ENCODE results near the gene CNOT11. TPM values are rescaled to one million over a fixed set of nuclear protein-coding genes. Genes with fewer than 3 reads are reported as not detected.

The CNOT11 gene
- total and polyA plus RNA-seq, 2 of the 4 experiments (the other 2 are of a cell fraction): 36.4 to 55.8 TPM

DNA sequence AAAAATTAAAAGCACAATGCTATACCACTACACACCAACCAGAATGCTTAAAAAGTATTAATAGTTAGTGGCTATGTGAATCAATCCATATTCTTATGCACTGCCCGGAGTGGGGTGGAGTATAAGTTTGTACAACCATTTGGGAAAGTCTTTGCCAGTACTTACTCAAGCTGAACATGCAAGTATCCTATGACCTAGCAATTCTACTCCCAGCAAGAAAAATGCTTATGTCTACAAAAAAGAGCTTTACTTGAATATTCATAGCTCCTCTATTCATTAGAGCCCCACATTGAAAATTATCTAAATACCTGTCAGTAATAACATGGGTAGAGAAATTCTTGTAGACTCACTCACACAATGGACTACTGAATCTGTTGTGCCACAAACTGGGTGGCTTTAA lies 21.4 kb upstream of the CNOT11 start:
- H3K9me3 ChIP-seq (ENCODE audit: control insufficient read depth, insufficient read depth, low read length): no peaks in the 10 kb centered on the region
- in situ Hi-C loops (cut with MboI; ENCODE audit: low sequenced_read_pairs) (no loop called here), dilution Hi-C loops (cut with HindIII; ENCODE audit: low sequenced_read_pairs, unreplicated experiment) (no loop called here), intact Hi-C loops (cut with micrococcal nuclease) (no loop called here)
- H3K14ac ChIP-seq (replicated peaks; ENCODE audit: low read depth, low read length): no peak overlapping the region
- H3K4ac ChIP-seq (ENCODE audit: low read depth, low read length): no peak overlapping the region
- no peak for DNase-seq
- no peak overlapping the region for H2BK5ac ChIP-seq (ENCODE audit: low read depth, low read length, poor library complexity, severe bottlenecking)
- H3K27ac ChIP-seq (ENCODE audit: insufficient read depth, low read length): no peak overlapping the region
- H3K18ac ChIP-seq (ENCODE audit: low read depth, low read length): no peak overlapping the region
- no peak overlapping the region for H3K9ac ChIP-seq (ENCODE audit: low read depth, low read length)
- no TSS peak for BruUV-seq (replicated peaks)
- no peak overlapping the region for H2BK20ac ChIP-seq (ENCODE audit: low read depth, low read length)
- no peak overlapping the region for H2BK120ac ChIP-seq (ENCODE audit: low read depth, low read length)
- WGBS, 2 experiments (ENCODE audit: extremely low coverage in 2 of 2, insufficient read length in 1 of 2): no CpG with 5 or more reads among the region's 1 CpG
- no peaks in the 10 kb centered on the region for H3K36me3 ChIP-seq (ENCODE audit: control insufficient read depth, insufficient read depth, low read length)
- CTCF ChIA-PET: interaction anchor here (1.2 to 1.8 kb wide), 2 partner anchors 10 to 13 kb away, joined by 3 to 6 read pairs; no protein-coding TSS in a partner anchor
- H3K4me3 ChIP-seq (ENCODE audit: insufficient read depth, low read depth, low read length): no peak overlapping the region
- H3K56ac ChIP-seq (ENCODE audit: extremely low read depth, insufficient read depth, low read length): 0 out of 2 replicates have a peak overlapping the region, but pooled peaks have one; percentile 25
- no peak overlapping the region for H2BK15ac ChIP-seq (ENCODE audit: low read depth, low read length)
- no peak overlapping the region for H2AFZ ChIP-seq (replicated peaks; ENCODE audit: low read length, poor library complexity)
- H4K8ac ChIP-seq (ENCODE audit: low read depth in 2 of 2, low read length in 2 of 2): no peak overlapping the region
- H3K9me1 ChIP-seq (ENCODE audit: insufficient read depth, low read length): peaks cover 2% of the 10 kb centered on the region; the same call in 1 of the 2 replicates
- H3K23ac ChIP-seq (ENCODE audit: low read depth, low read length): no peak overlapping the region
- peaks cover 2% of the 10 kb centered on the region for H3K4me1 ChIP-seq (ENCODE audit: control insufficient read depth, insufficient read depth, low read length)
- H3K79me1 ChIP-seq (ENCODE audit: low read depth in 1 of 2, low read length in 2 of 2): no peaks in the 10 kb centered on the region
- H3K4me2 ChIP-seq (ENCODE audit: low read depth, low read length): no peak overlapping the region
- POLR2A ChIA-PET (ENCODE audit: unreplicated experiment): no interaction called here
- peaks cover 2% of the 10 kb centered on the region for H3K27me3 ChIP-seq (ENCODE audit: control insufficient read depth, insufficient read depth, low read length)
- no peak overlapping the region for H2AK5ac ChIP-seq (ENCODE audit: low read depth, low read length)
- no peaks in the 10 kb centered on the region for H4K20me1 ChIP-seq (ENCODE audit: insufficient read depth, low read length)
- H2AK9ac ChIP-seq (replicated peaks; ENCODE audit: low read depth, low read length, poor library complexity): no peak overlapping the region
- no peak overlapping the region for H4K91ac ChIP-seq (ENCODE audit: insufficient read depth, low read depth, low read length)
- H4K5ac ChIP-seq (ENCODE audit: low read depth, low read length): no peak overlapping the region
- ATAC-seq (ENCODE audit: low read depth): no peak
- TF ChIP-seq NFE2L2 (IDR thresholded peaks at IDR 0.05; ENCODE audit: low read depth, low read length): no peak
- no peak for TF ChIP-seq MXI1 (IDR thresholded peaks at IDR 0.05; ENCODE audit: borderline replicate concordance, low read depth, low read length)
- TF ChIP-seq RCOR1 (IDR thresholded peaks at IDR 0.05; ENCODE audit: insufficient replicate concordance, low read length): no peak
- TF ChIP-seq, protein P1, sequence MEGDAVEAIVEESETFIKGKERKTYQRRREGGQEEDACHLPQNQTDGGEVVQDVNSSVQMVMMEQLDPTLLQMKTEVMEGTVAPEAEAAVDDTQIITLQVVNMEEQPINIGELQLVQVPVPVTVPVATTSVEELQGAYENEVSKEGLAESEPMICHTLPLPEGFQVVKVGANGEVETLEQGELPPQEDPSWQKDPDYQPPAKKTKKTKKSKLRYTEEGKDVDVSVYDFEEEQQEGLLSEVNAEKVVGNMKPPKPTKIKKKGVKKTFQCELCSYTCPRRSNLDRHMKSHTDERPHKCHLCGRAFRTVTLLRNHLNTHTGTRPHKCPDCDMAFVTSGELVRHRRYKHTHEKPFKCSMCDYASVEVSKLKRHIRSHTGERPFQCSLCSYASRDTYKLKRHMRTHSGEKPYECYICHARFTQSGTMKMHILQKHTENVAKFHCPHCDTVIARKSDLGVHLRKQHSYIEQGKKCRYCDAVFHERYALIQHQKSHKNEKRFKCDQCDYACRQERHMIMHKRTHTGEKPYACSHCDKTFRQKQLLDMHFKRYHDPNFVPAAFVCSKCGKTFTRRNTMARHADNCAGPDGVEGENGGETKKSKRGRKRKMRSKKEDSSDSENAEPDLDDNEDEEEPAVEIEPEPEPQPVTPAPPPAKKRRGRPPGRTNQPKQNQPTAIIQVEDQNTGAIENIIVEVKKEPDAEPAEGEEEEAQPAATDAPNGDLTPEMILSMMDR (conservative IDR thresholded peaks at IDR 0.05; ENCODE audit: low read depth, low read length): no peak
- TF ChIP-seq CEBPB (IDR thresholded peaks at IDR 0.05; ENCODE audit: low read depth, low read length): no peak
- no peak for TF ChIP-seq MAFK (IDR thresholded peaks at IDR 0.05; ENCODE audit: low read depth, low read length)
- no peak for TF ChIP-seq POLR2A (IDR thresholded peaks at IDR 0.05; ENCODE audit: low read depth, low read length)
- no peak for TF ChIP-seq RAD21 (IDR thresholded peaks at IDR 0.05; ENCODE audit: low read length)
- no peak for TF ChIP-seq RFX5 (IDR thresholded peaks at IDR 0.05; ENCODE audit: low read depth, low read length)
- no peak for TF ChIP-seq CHD1 (IDR thresholded peaks at IDR 0.05; ENCODE audit: low read depth, low read length)
- TF ChIP-seq FOS (IDR thresholded peaks at IDR 0.05; ENCODE audit: low read depth, low read length): no peak
- TF ChIP-seq, protein P2, sequence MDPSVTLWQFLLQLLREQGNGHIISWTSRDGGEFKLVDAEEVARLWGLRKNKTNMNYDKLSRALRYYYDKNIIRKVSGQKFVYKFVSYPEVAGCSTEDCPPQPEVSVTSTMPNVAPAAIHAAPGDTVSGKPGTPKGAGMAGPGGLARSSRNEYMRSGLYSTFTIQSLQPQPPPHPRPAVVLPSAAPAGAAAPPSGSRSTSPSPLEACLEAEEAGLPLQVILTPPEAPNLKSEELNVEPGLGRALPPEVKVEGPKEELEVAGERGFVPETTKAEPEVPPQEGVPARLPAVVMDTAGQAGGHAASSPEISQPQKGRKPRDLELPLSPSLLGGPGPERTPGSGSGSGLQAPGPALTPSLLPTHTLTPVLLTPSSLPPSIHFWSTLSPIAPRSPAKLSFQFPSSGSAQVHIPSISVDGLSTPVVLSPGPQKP (IDR thresholded peaks at IDR 0.05; ENCODE audit: borderline replicate concordance, low read depth, low read length): no peak
- TF ChIP-seq MAZ (IDR thresholded peaks at IDR 0.05; ENCODE audit: borderline replicate concordance, low read depth, low read length): no peak
- no peak for TF ChIP-seq SMC3 (IDR thresholded peaks at IDR 0.05; ENCODE audit: low read depth, low read length)
- TF ChIP-seq, protein P3, sequence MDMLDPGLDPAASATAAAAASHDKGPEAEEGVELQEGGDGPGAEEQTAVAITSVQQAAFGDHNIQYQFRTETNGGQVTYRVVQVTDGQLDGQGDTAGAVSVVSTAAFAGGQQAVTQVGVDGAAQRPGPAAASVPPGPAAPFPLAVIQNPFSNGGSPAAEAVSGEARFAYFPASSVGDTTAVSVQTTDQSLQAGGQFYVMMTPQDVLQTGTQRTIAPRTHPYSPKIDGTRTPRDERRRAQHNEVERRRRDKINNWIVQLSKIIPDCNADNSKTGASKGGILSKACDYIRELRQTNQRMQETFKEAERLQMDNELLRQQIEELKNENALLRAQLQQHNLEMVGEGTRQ (IDR thresholded peaks at IDR 0.05; ENCODE audit: low read depth, low read length): no peak
- TF ChIP-seq BHLHE40 (IDR thresholded peaks at IDR 0.05; ENCODE audit: low read depth, low read length): no peak
